HG03139 (cell line): ENCODE results near the gene ARL10.
A peak's percentile ranks its signal among the peaks of the same experiment; 100 is the strongest.

Source experiments
- ATAC-seq: cut with Tn5 transposase; IDR thresholded peaks from one replicate; pipeline ENCODE4 v1.9.1; 2021; ENCODE audit not compliant: unreplicated experiment

The ARL10 gene

GRCh38 chr5:176361437-176362232 is 3.7 kb upstream of the ARL10 start, which contains the start of gene KIAA1191:
TSS of gene KIAA1191 (minus strand) at chr5:176361764. CDS start at chr5:176359508, 2,256 bp downstream.
- ATAC-seq: peak; percentile 87

- peak; percentile 16 for ATAC-seq
Observed at GRCh38 chr5:176362233-176362490, 3.1 kb upstream of the ARL10 start.

- no peak for ATAC-seq
Observed at GRCh38 chr5:176364765-176365350, 429 bp upstream of the ARL10 start.

- ATAC-seq: no peak
Observed at GRCh38 chr5:176366232-176366894, 1.1 kb downstream of the ARL10 start.

- ATAC-seq: no peak
Observed at GRCh38 chr5:176368726-176369125, 3.4 kb downstream of the ARL10 start.

- no peak for ATAC-seq
Observed at GRCh38 chr5:176369934-176370711, 4.8 kb downstream of the ARL10 start.

GRCh38 chr5:176371621-176372539 is 6.6 kb downstream of the ARL10 start:
- ATAC-seq: no peak

GRCh38 chr5:176373100-176373818 is 8.0 kb downstream of the ARL10 start:
- ATAC-seq: no peak

GRCh38 chr5:176379881-176380280 is 14.6 kb downstream of the ARL10 start:
- ATAC-seq: no peak

- no peak for ATAC-seq
Observed at GRCh38 chr5:176381423-176381822, 16.1 kb downstream of the ARL10 start.

- no peak for ATAC-seq
Observed at GRCh38 chr5:176381979-176382378, 16.7 kb downstream of the ARL10 start.

- ATAC-seq: no peak
Observed at GRCh38 chr5:176382721-176383120, 17.4 kb downstream of the ARL10 start.

GRCh38 chr5:176383248-176383905 is 18.1 kb downstream of the ARL10 start:
- ATAC-seq: no peak

- ATAC-seq: no peak
Observed at GRCh38 chr5:176383961-176384360, 18.7 kb downstream of the ARL10 start.

GRCh38 chr5:176384366-176384930 is 19.2 kb downstream of the ARL10 start:
- ATAC-seq: no peak

GRCh38 chr5:176384991-176385390 is 19.7 kb downstream of the ARL10 start:
- ATAC-seq: no peak

- no peak for ATAC-seq
Observed at GRCh38 chr5:176386491-176386890, 21.2 kb downstream of the ARL10 start.

GRCh38 chr5:176387384-176387925 is 22.2 kb downstream of the ARL10 start:
- no peak for ATAC-seq

- peak; percentile 1 for ATAC-seq
Observed at GRCh38 chr5:176388003-176388443, 22.7 kb downstream of the ARL10 start.
